IgD-negative memory B cell (primary cell): ENCODE data around the gene JARID2. TPM values are rescaled to one million over a fixed set of nuclear protein-coding genes. Genes with fewer than 3 reads are reported as not detected.

ENCODE experiments used
- H3K27ac Mint-ChIP-seq, 3 donors: one replicate each; pipeline ENCODE4 v1.8.0; 2020 to 2022; ENCODE audit warnings: mild to moderate bottlenecking in 3 of 3, mixed read lengths in 3 of 3, moderate library complexity in 1 of 3
- H3K27me3 Mint-ChIP-seq: one replicate; pipeline ENCODE4 v1.8.0; 2021; ENCODE audit warnings: mixed read lengths
- H3K36me3 Mint-ChIP-seq: one replicate; pipeline ENCODE4 v1.8.0; 2020; ENCODE audit warnings: mild to moderate bottlenecking, mixed read lengths
- H3K4me1 Mint-ChIP-seq, 3 donors: one replicate each; pipeline ENCODE4 v1.8.0; 2020 to 2022; ENCODE audit warnings: mixed read lengths in 3 of 3, mild to moderate bottlenecking in 1 of 3
- H3K4me3 Mint-ChIP-seq, 4 donors: one replicate each; pipeline ENCODE4 v1.8.0; 2020 to 2022; ENCODE audit warnings: mild to moderate bottlenecking in 4 of 4, mixed read lengths in 4 of 4, moderate library complexity in 3 of 4
- H3K9me3 Mint-ChIP-seq, 3 donors: one replicate each; pipeline ENCODE4 v1.8.0; 2020 to 2021; ENCODE audit warnings: mixed read lengths in 3 of 3, mild to moderate bottlenecking in 1 of 3
- polyA plus RNA-seq: library from polyadenylated mRNA; unstranded; fragments of 300-500 nt; fragmentation: Illumina TruSeq; gene quantifications from one replicate; pipeline ENCODE4 v1.2.3, GENCODE V29; 2021

JARID2 gene
- polyA plus RNA-seq, 1 donor from 2014 or later: 10.8 TPM

DNA sequence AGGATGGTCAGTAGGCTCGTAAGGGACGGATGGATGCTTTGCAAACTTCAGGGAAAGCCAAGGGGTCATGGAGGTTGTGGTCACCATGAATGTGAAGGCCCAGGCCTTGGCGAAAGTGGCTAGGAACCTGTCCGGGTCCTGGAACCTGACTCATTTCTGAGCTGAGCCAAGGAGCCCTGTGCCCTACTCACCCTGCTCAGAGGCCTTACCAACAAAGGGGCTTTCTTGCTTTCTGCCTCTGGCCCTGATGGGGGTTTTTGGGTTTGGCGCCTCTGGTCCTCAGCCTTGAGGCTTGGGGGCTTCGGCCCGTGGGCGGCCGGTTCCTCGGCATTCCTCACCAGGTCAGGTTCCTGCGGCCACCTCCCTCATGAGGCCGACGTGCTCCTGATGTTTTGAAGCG is 261.9 kb downstream of the JARID2 start:
- Mint-ChIP-seq H3K27me3 (no peaks in the 10 kb centered on the region), H3K27ac (no peak overlapping the region), H3K36me3 (peaks cover 4% of the 10 kb centered on the region), H3K4me1 (peaks cover 0 to 2% (median 0%) of the 10 kb centered on the region in 3 donors), H3K4me3 (no peak overlapping the region), H3K9me3 (no peaks in the 10 kb centered on the region)

DNA sequence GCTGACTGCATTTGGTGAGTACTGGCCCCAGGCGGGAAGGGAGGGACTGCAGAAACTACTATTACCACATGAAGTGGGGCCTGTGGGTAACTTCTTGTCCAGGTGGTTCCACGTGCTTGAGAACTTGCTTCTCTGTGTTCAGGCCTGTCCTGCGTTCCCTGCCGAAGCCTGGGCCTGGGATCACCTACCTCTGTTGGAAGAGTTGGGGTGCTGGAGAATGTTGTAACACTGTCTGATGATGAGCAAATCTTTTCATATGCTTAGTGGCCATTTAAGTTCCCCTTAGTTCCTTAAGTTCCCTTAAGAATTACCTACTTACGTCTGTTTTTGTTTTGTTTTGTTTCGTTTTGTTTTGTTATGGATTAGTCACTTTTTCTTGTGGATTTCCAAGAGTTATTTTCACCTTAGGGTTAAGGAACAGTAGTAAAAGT is 262.6 kb downstream of the JARID2 start:
- Mint-ChIP-seq H3K9me3 (no peaks in the 10 kb centered on the region), H3K36me3 (peaks cover 4% of the 10 kb centered on the region), H3K27me3 (no peaks in the 10 kb centered on the region), H3K4me1 (peaks cover 0 to 2% (median 0%) of the 10 kb centered on the region in 3 donors), H3K27ac (peak overlapping the region in 1 of 3 donors; percentile 21), H3K4me3 (peak overlapping the region in 1 of 4 donors; percentile 58)

DNA sequence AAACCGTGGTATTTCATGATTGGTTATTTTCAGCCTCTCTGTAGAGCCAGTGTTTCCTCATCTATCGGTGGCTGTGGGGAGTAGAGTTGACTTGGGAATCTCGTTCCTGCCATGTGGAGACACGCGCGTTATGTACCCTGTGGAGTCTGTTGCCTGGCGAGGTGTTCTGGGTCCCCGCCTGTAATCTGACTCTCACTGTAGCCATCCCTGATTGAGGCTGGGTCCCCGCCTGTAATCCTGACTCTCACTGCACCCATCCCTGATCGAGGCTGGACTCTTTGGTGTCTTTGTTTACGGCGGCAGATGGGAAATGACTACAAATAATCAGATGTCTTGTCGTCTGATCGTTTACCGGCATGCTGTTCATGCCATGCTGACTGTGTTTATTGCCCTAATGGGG is 263.1 kb downstream of the JARID2 start:
- H3K4me1 Mint-ChIP-seq: peaks cover 0 to 2% (median 0%) of the 10 kb centered on the region in 3 donors
- H3K9me3 Mint-ChIP-seq: no peaks in the 10 kb centered on the region
- no peak overlapping the region for H3K4me3 Mint-ChIP-seq

DNA sequence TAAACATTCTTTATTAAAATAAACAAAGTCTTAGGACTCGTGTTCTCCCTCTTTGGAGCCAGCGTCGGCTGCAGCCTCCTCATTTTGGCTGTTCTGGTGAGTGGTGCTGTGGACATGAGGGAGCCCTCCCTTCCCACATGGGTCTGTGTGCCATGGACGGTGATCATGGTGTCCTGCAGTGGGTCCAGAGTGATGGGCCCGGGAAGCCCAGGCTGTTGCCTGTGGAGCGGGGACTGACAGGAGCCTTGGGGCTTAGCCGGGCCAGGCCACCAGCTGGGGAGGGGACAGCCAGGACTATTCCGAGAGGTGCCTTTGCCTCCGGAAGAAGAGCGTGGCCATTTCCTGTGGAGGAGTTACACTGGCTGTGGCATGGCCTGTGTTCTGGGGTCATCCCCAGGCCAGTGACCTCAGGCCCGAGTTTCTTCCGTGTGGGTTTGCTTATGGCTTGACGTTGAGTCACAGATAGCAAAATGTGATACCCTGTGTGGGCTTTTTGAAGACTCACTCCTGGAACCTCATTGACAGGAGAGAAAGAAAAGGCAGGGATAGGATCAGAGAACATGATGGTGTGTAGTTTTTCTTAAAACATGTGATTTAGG is 263.6 kb downstream of the JARID2 start:
- no peak overlapping the region for H3K4me3 Mint-ChIP-seq
- no peaks in the 10 kb centered on the region for H3K9me3 Mint-ChIP-seq
- H3K27ac Mint-ChIP-seq: peak overlapping the region in 1 of 3 donors; percentile 63
- peaks cover 6% of the 10 kb centered on the region for H3K36me3 Mint-ChIP-seq
- no peaks in the 10 kb centered on the region for H3K4me1 Mint-ChIP-seq
- H3K27me3 Mint-ChIP-seq: no peaks in the 10 kb centered on the region

More for the DNA sequence above, 263.1 kb downstream of the JARID2 start:
- H3K27me3 Mint-ChIP-seq: no peaks in the 10 kb centered on the region
- no peak overlapping the region for H3K27ac Mint-ChIP-seq
- peaks cover 5% of the 10 kb centered on the region for H3K36me3 Mint-ChIP-seq

DNA sequence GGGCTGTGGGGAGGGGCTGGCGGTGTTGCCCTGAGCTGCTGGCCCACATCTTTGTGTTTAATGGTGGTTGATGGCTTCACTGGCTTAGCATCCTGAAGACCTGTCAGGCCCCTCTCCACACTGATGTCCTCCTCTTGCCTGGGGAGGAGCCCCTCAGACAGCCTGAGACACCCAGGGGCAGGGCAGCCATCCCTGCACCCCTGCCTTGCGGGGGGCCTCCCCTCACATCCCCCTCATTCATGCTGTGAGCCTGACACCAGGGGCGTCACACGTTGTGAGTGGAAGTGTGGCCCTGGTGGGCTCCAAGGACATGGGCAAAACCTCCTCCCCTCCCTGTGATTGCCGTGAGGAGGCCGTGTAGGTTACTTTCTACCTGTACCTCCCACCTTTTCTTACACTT is 264.3 kb downstream of the JARID2 start:
- H3K4me1 Mint-ChIP-seq: no peaks in the 10 kb centered on the region
- peak overlapping the region in 1 of 3 donors; percentile 78 for H3K27ac Mint-ChIP-seq
- H3K27me3 Mint-ChIP-seq: no peaks in the 10 kb centered on the region
- peaks cover 3% of the 10 kb centered on the region for H3K36me3 Mint-ChIP-seq
- no peaks in the 10 kb centered on the region for H3K9me3 Mint-ChIP-seq
- peak overlapping the region in 1 of 4 donors; percentile 54 for H3K4me3 Mint-ChIP-seq

DNA sequence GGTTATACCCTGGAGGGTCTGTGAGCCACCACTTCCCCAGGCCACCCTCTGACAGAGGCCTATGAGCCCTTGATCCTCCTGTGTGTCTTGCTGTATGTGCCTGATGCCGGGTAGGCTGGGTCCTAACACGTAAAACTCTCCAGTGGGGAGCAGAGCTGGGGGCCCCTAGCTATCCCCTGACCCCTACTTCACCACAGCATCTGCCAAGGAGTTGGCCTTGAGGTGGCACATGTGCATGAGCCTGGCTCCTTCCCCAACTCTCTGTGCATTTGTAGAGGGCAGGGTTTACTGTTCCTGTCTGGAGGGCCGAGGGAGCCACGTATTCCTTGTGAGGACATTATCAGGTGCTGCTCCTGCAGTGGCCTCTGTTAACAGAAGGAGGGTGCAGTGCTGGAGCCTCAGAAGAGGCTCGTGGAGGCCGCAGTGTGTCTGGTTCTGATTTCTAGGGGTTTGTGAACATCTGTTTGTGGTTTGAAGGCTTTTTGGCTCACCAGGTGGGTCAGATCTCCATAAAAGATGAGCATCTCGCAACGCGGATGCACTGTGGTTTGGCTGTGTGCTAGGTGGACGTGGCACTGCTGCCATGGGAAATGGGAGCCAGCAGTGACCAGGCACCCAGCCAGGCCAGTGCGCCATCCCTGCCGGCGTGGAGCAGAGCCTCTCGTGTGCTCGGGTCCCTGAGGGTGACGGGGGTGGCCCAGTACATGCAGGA is 264.8 kb downstream of the JARID2 start:
- no peaks in the 10 kb centered on the region for H3K4me1 Mint-ChIP-seq
- no peaks in the 10 kb centered on the region for H3K27me3 Mint-ChIP-seq
- H3K9me3 Mint-ChIP-seq: no peaks in the 10 kb centered on the region
- no peak overlapping the region for H3K4me3 Mint-ChIP-seq
- H3K27ac Mint-ChIP-seq: peak overlapping the region; percentile 42 to 78 (median 67)
- H3K36me3 Mint-ChIP-seq: peaks cover 3% of the 10 kb centered on the region

DNA sequence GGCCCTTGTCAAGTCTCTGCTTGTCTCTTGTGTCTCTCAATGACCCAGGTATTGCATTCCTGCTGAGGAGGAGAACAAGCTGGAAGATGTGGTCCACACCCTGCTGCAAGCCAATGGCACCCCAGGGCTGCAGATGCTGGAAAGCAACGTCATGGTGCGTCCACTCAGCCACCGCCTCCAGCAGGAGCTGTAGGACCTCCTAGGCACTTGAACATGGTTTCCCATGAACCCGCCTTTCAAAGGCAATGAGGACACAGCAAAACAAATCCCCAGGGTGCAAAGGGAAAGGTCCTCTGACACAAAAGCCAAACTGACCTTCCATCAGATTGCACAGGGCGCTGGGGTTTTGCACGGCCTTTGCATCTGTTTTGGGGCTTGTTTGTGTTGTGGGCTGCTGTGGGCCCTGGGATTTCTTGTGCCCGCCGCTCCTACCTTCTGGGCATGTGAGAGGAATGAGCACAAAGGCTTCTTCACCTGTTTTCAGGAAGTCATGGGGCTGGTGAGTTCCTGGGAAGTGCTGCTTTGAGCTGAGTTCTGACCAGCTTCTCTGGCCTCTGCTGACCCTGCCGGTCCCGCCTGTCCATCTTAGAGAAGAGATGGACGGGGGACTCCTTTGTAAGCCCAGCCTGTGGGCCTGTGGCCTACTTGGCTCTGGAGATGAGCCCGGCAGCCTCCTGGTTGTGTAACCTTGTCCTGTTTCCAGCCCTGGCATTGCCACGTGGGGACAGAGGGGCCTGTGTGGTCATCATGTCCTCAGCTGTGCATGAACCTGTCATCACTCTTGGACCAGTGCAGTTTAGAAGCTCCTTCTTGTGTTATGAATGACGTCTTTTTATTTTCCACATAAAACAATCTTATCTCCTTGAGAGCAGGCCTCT is 265.6 kb downstream of the JARID2 start:
- no peaks in the 10 kb centered on the region for H3K9me3 Mint-ChIP-seq
- H3K27ac Mint-ChIP-seq: peak overlapping the region in 1 of 3 donors; percentile 42
- H3K4me3 Mint-ChIP-seq: no peak overlapping the region
- no peaks in the 10 kb centered on the region for H3K27me3 Mint-ChIP-seq
- peaks cover 3% of the 10 kb centered on the region for H3K36me3 Mint-ChIP-seq
- H3K4me1 Mint-ChIP-seq: no peaks in the 10 kb centered on the region

DNA sequence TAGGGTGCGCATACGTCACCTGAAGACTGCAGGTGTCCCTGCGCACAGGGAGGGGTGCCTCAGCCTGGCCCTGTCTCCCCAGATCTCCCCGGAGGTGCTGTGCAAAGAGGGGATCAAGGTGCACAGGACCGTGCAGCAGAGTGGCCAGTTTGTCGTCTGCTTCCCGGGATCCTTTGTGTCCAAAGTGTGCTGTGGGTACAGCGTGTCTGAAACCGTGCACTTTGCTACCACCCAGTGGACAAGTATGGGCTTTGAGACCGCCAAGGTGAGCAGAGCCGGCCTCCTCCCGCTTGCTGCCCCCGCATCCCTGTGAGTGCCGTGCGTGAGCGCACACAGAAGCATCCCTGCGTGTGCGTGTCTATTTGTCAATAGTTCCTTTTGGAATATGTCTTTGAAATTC is 266.3 kb downstream of the JARID2 start:
- no peaks in the 10 kb centered on the region for H3K9me3 Mint-ChIP-seq
- H3K4me1 Mint-ChIP-seq: no peaks in the 10 kb centered on the region
- no peaks in the 10 kb centered on the region for H3K27me3 Mint-ChIP-seq
- peak overlapping the region in 2 of 3 donors; percentile 50 to 73 for H3K27ac Mint-ChIP-seq
- H3K4me3 Mint-ChIP-seq: no peak overlapping the region
- peaks cover 3% of the 10 kb centered on the region for H3K36me3 Mint-ChIP-seq

DNA sequence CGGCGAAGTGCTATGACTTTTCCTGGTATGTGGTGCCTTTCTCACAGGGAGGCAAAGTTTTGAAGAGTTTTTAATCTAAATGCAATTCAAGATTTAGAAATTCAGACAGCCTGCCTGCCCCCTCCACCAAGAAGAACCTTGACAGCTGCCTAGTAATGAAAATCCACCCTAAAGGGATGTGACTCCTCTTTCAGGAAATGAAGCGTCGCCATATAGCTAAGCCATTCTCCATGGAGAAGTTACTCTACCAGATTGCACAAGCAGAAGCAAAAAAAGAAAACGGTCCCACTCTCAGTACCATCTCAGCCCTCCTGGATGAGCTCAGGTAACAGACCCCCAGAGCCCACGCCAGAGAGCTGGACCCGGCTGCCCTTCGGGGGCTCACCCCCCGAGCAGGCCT is 266.9 kb downstream of the JARID2 start:
- peak overlapping the region in 1 of 3 donors; percentile 50 for H3K27ac Mint-ChIP-seq
- peaks cover 3% of the 10 kb centered on the region for H3K36me3 Mint-ChIP-seq
- H3K4me3 Mint-ChIP-seq: no peak overlapping the region
- no peaks in the 10 kb centered on the region for H3K27me3 Mint-ChIP-seq
- H3K4me1 Mint-ChIP-seq: no peaks in the 10 kb centered on the region
- no peaks in the 10 kb centered on the region for H3K9me3 Mint-ChIP-seq

DNA sequence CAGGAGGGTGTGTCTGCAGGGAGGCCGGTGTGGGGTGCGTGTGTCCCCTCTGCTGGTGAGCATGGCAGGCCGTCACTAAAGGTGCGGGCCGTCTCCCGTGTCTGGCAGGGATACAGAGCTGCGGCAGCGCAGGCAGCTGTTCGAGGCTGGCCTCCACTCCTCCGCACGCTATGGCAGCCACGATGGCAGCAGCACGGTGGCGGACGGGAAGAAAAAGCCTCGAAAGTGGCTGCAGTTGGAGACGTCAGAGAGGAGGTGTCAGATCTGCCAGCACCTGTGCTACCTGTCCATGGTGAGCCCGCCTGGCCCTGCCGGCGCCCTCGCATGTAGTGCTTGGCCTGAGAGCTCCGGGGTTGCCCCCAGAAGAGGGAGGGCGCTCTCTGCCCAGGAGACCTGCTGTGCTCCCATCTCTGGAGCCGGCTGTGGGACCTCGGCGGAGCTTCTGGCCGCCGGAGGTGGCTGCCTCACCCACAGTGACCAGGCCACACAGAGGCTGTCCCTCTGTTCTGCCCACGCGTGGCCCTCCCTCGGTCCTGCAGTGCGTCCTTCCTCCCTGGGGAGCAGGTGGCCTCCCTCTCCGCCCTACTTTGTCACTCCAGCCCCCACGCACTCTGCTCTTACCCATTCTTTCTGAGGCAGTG is 267.4 kb downstream of the JARID2 start:
- H3K4me3 Mint-ChIP-seq: no peak overlapping the region
- no peaks in the 10 kb centered on the region for H3K4me1 Mint-ChIP-seq
- H3K9me3 Mint-ChIP-seq: no peaks in the 10 kb centered on the region
- peaks cover 3% of the 10 kb centered on the region for H3K36me3 Mint-ChIP-seq
- peak overlapping the region in 1 of 3 donors; percentile 72 for H3K27ac Mint-ChIP-seq
- H3K27me3 Mint-ChIP-seq: no peaks in the 10 kb centered on the region

DNA sequence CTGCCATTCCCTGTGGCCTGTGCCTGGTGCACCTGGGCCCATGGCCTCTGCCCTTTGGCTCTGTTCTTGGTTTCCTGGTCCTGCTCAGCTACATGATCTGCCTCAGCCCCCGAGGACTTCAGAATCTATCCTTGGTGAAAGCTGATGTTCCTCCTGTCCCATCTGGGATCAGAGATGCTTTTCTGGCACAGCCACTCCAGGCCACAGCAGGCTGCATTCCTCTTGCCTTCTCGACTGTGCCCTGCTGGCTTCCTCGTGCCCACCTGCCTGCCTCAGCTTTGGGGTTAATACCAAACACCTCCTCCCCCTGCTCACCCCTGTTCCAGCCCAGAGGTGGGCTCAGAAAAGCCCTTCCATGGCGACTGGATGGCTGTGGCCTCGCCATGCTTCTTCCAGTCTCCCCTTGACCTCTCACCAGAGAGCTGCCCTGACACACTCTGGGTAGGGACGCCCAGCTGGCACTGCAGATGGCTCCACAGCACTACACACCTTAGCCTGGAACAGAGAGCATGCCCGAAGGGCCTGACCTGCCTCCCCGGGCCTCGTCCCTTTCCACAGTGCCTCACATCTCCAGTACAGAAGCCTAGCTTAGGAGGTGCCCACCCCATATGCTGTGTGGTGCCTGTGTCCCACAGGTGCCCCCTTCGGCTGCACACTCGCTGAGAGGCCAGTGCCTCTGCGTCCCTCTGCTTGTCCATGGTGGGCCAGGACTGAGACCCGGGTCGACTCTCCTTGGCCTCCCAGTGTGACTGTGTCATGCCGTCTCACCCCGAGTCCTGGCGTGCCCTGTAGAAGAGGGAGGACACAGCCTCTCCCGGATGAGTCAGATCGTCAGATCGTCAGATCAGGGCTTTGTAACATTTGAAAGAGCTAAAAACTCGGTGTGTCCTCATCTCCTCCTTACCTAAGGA is 268.2 kb downstream of the JARID2 start:
- Mint-ChIP-seq H3K27me3 (no peaks in the 10 kb centered on the region), H3K4me1 (no peaks in the 10 kb centered on the region)

DNA sequence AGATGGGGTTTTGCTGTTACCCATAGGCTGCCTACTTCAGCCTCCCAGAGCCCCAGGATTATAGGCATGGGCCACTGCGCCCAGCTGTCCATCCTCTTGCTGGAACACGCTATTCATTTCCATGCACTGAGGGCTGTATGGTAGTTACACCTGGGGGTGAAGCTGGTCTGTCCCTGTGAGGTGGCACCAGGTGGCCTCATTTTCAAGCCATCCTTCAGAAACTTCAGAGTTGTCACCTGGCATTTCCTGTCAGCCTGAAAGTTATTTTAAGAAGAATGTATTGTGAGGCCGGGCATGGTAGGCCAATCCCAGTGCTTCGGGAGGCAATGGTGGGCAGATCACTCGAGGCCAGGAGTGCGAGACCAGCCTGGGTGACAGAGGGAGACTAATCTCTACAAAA is 269.4 kb downstream of the JARID2 start:
- H3K36me3 Mint-ChIP-seq: peaks cover 9% of the 10 kb centered on the region
- H3K27me3 Mint-ChIP-seq: no peaks in the 10 kb centered on the region

More for the DNA sequence above, 268.2 kb downstream of the JARID2 start:
- no peaks in the 10 kb centered on the region for H3K9me3 Mint-ChIP-seq
- peak overlapping the region in 1 of 4 donors; percentile 57 for H3K4me3 Mint-ChIP-seq
- peak overlapping the region in 2 of 3 donors; percentile 72 to 73 for H3K27ac Mint-ChIP-seq
- H3K36me3 Mint-ChIP-seq: peaks cover 5% of the 10 kb centered on the region

DNA sequence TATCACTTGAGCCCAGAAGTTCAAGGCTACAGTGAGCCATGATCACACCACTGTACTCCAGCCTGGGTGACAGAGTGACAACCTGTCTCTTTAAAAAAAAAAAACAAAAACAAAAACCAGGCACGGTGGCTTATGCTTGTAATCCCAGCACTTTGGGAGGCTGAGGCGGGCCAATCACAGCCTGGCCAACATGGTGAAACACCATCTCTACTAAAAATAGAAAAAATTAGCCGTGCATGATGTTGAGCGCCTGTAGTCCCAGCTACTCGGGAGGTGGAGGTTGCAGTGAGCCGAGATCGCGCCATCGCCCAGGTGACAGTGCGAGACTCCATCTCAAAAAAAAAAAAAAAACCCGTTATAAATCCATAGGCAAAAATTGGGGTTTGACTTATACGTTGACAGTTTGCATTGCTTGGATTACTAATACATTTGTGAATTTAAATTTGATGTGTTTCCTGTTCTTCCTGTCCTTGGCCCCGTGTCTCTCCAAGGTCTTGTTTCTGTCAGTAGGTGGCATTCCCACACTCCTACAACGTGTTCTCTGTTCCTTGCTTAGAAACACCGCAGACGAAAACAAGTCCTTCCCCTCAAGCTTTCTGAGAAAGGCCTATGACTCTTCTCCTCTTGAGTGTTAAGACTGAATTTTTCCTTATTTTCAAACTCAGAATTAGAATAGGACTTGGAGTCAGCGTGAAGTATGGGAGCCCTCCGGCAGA is 269.9 kb downstream of the JARID2 start:
- H3K4me1 Mint-ChIP-seq: no peaks in the 10 kb centered on the region
- no peak overlapping the region for H3K4me3 Mint-ChIP-seq
- peaks cover 9% of the 10 kb centered on the region for H3K36me3 Mint-ChIP-seq
- H3K9me3 Mint-ChIP-seq: no peaks in the 10 kb centered on the region
- H3K27ac Mint-ChIP-seq: peak overlapping the region in 2 of 3 donors; percentile 28 to 39
- H3K27me3 Mint-ChIP-seq: no peaks in the 10 kb centered on the region

More for the DNA sequence above, 269.4 kb downstream of the JARID2 start:
- Mint-ChIP-seq H3K4me1 (no peaks in the 10 kb centered on the region), H3K27ac (no peak overlapping the region), H3K9me3 (no peaks in the 10 kb centered on the region), H3K4me3 (no peak overlapping the region)
